HTERT RPE-1 (cell line): ENCODE measurements around the gene PROZ.
"Not testable (repeated sequence)": the region's sequence is repeated elsewhere in the genome, so short reads cannot be mapped to it uniquely, and the experiment has no call there.

Experiments used
- in situ Hi-C: fragments of 300-500 bp; cut with MboI; formaldehyde crosslinking; loops from 4 replicates; pipeline ENCODE4 v1.14.3; 2020; ENCODE audit warnings: low sequenced_read_pairs

PROZ gene

DNA sequence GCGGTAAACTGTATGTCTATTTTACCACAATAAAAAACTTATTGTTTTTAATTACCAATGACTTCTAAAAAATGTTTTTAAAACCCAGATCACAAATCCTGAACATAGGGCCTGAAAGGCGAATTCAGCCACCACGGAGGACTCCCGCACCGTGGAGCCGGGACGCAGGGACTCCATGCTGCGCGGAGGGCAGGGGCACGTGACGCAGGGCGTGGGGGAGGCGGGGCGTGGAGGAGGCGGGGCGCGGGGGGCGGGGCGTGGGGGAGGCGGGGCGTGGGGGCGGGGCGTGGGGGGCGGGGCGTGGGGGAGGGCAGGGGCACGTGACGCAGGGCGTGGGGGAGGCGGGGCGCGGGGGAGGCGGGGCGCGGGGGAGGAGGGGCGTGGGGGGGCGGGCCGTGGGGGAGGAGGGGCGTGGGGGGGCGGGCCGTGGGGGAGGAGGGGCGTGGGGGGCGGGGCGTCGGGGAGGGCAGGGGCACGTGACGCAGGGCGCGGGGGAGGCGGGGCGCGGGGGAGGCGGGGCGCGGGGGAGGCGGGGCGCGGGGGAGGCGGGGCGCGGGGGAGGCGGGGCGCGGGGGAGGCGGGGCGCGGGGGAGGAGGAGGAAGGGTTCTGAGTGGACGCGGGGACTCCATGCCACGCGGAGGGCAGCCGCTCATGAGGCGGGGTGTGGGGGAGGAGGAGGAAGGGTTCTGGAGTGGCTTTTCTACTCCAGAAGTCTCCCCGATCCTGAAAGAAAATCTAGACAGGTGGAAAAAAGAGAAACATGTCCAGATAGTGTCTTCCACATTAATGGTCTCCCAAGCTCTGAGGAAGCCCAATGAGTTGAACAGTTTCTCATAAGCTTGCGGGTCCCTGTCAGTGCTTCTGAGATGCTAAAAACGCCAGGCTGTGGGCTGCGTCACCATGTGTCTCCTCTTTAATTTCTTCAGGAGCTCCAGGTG lies 4.4 kb upstream of the PROZ start:
- in situ Hi-C loops, result no loop called here

GRCh38 chr13:113155201-113155600 lies 3.2 kb upstream of the PROZ start:
- in situ Hi-C loops, result no loop called here

GRCh38 chr13:113155982-113156655 lies 2.3 kb upstream of the PROZ start:
- in situ Hi-C loops, result no loop called here

DNA sequence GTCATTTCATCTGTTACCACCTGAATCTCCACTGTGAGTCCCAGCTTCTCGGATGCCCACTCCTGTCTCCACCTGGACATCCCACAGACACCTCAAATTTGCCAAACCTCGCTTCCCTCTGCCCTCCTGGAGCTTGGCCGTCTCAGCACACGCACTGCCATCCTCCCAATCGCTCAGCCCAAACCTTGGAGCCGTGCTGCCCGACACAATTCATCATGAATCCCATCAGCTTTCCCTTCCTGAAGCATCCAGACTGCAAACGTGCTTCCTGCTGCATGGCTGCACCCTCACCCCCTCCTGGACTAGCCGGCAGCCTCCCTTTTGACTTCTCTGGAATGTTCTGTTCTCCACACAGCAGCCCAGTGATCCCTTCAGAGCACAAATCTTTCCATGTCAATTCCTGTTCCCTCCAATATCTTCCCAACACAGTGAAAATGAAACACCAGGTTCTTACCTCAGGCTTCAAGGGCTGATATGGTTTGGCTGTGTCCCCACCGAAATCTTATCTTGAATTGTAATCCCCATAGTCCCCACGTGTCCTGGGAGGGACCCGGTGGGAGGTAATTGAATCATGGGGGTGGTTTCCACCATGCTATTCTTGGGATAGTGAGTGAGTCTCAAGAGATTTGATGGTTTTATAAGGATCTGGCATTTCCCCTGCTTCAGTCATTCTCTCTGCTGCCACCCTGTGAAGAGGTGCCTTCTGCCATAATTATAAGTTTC lies 1.1 kb upstream of the PROZ start:
- in situ Hi-C loops, result no loop called here

GRCh38 chr13:113158946-113159345 lies 498 bp downstream of the PROZ start:
- in situ Hi-C loops, result no loop called here

- in situ Hi-C loops, result no loop called here
These were observed 1.3 kb downstream of the PROZ start for GRCh38 chr13:113159701-113160100.

DNA sequence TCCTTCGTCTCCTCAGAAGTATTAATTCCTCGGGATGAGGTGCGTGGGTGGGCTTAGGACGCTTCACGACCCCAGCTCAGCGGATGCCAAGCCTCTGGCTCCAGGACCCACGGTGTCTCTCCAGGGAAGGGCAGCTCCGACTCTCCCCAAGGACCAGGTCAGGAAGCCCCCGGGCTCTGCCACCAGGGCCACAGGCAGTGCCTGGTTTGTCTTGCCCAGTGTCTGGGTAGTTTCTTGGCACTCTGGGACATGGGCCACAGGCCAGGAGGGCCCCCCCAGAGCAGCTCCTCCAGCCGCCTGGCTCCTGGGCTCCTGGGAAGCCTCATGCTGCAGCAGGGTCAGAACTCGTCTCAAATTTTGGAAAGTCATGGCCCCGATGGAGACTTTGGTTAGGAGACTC lies 2.5 kb downstream of the PROZ start:
- in situ Hi-C loops, result no loop called here

DNA sequence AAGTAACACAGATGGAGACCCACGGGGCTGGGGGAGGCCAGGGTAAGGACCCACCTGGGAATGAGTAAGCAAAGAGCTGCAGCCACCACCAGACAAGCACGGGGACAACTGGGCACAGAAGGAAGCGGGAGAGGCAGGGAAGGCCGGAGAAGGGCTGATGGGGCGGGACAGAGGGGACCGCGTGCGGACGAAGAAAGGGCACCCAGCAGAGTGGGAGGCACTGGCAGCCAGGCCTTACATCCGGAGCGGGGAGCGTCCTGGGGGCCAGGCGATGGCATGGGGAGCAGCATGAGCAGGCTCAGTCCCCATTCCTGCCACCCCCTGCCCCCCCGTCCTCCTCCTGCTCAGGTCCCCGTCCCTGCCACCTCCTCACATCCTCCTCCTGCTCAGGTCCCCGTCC lies 3.0 kb downstream of the PROZ start:
- in situ Hi-C loops, result no loop called here

DNA sequence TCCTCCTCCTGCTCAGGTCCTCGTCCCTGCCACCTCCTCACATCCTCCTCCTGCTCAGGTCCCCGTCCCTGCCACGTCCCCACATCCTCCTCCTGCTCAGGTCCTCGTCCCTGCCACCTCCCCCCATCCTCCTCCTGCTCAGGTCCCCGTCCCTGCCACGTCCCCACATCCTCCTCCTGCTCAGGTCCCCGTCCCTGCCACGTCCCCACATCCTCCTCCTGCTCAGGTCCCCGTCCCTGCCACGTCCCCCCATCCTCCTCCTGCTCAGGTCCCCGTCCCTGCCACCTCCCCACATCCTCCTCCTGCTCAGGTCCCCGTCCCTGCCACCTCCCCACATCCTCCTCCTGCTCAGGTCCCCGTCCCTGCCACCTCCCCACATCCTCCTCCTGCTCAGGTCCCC lies 3.5 kb downstream of the PROZ start:
- in situ Hi-C loops, result not testable (repeated sequence)

- in situ Hi-C loops, result no loop called here
These were observed 4.6 kb downstream of the PROZ start for GRCh38 chr13:113162783-113163685.

GRCh38 chr13:113164492-113164891 lies 6.0 kb downstream of the PROZ start:
- in situ Hi-C loops, result no loop called here

GRCh38 chr13:113166266-113166665 lies 7.8 kb downstream of the PROZ start:
- in situ Hi-C loops, result no loop called here

GRCh38 chr13:113166681-113167080 lies 8.2 kb downstream of the PROZ start:
- in situ Hi-C loops, result no loop called here

GRCh38 chr13:113167155-113167554 lies 8.7 kb downstream of the PROZ start:
- in situ Hi-C loops, result no loop called here

- in situ Hi-C loops, result no loop called here
These were observed 9.1 kb downstream of the PROZ start for GRCh38 chr13:113167575-113167974.

DNA sequence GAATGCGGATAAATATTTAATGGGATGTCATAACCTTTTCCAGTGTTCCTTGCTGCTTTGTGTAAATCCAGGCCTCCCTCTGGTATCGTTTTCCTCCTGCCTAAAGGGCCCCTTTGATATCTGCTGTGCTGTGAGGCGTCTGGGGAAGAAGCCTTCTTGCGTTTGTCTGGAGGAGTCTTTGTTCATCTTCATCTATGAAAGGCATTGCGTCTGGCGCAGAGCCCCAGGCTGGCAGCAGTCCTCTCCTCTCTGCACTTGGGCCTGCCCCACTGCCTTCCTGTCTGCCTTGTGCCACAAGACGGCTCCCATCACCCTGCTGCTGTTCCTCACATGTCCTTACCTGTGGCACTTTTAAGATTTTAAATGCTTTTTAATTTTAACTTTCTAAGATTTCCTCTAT lies 9.8 kb downstream of the PROZ start:
- in situ Hi-C loops, result no loop called here

- in situ Hi-C loops, result no loop called here
These were observed 11.1 kb downstream of the PROZ start for GRCh38 chr13:113169277-113170272.

DNA sequence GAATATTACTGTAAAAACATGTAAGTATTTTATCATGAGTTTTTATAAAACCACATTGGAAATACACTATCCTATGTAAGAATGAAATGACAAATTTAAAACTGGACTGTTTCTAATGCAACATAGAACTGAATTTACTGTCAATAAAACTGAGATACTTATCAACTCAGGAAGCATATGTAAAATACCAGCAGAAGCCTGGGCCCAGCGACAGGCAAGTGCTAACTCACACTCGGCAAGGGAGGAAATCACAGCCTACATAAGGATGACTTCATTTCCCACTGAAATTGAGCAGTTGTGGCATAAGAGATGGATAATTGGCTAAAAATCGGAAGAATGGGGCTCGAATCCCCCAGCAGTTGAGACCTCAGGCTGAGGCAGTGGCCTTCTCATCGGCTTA lies 12.1 kb downstream of the PROZ start:
- in situ Hi-C loops, result no loop called here
